Activated T-helper 1 cell treated with Interleukin-2 at 50 U/mL for 16 hours (primary cell): ENCODE results near the gene SOWAHC.
"Not testable (repeated sequence)": the region's sequence is repeated elsewhere in the genome, so short reads cannot be mapped to it uniquely, and the experiment has no call there.

Source experiments
- DNase-seq: peaks from one replicate; pipeline ENCODE4 v3.0.0-alpha.2; 2020; ENCODE audit warnings: low read depth

SOWAHC gene, protein sequence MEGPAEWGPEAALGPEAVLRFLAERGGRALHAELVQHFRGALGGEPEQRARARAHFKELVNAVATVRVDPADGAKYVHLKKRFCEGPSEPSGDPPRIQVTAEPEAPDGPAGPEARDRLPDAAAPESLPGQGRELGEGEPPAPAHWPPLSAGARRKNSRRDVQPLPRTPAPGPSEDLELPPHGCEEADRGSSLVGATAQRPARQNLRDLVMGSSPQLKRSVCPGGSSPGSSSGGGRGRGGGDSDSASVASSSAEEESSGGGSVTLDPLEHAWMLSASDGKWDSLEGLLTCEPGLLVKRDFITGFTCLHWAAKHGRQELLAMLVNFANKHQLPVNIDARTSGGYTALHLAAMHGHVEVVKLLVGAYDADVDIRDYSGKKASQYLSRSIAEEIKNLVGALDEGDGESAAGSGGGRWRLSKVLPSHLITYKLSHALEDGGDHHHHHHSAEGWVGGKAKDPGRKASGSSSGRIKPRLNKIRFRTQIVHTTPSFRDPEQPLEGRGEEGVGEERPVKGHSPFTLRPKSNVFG

GRCh38 chr2:109613922-109614714 is at the start of gene SOWAHC, which contains the start of gene SEPTIN10:
Gene SOWAHC (plus strand): TSS chr2:109614364. CDS start chr2:109614490, 126 bp downstream.
Gene SEPTIN10 (minus strand): TSS chr2:109613966. CDS start chr2:109613827, 139 bp downstream.
- peak; percentile 67 for DNase-seq

DNA sequence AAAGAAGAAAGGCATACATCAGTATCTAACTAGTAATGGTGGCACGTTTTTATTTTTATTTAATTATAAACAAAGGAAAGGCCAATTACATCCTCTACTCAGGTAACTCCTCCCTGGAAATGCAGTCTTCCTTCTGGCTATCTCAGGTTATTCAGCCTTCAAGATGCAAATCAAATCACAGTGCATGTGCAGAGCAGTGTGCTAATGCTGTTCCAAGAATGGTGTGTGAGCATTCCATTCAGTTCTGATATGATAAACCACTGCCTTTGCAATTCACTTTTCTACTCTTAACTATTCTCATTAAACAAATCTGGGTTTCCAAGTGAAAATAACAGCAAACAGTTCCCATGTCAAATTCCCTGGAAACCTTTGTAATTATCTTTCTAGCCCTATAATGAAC is 38.8 kb upstream of the SOWAHC start:
- DNase-seq, result no peak

GRCh38 chr2:109577630-109578029 is 36.5 kb upstream of the SOWAHC start:
- not testable (repeated sequence) for DNase-seq

GRCh38 chr2:109582928-109583895 is 31.0 kb upstream of the SOWAHC start:
- DNase-seq, result no peak

DNA sequence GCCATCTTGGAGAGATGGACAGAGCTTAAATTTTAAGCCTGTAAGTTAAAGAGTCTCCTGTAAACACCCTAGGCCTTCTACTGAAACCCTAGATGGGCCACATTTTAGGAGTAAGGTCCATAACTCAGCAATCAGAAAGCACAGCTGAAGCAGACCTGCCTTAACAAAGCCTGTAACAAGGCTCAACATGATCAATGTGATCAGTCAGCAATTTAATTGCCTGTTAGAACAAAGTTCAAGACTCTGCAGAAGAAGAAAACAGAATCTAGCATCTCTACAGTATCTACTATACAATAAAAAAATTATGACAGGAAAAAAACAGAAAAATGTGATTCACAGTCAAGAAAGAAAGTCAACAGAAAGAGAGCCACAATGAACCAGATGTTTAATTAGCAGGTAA is 27.5 kb upstream of the SOWAHC start:
- no peak for DNase-seq

DNA sequence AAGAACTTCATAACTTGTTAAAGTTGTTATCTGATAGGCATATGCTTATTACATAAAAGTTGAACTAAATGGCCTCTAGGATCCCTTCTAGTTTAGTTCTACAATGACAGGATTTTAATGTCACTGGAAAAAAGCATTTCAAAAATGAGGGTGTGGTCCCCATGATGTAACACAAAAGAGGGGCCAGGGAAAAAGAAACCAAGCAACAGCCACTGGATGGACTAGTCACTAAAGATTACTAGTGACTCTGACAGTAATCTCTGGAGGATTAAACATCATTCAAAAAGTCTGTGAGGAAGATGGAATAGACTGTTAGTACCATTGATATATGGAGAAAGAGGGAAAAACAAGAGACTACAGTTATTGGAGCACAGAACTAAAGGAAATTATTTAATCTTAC is 23.0 kb upstream of the SOWAHC start:
- no peak for DNase-seq

- DNase-seq, result no peak
These were observed 21.3 kb upstream of the SOWAHC start for GRCh38 chr2:109592905-109593304.

- DNase-seq, result no peak
These were observed 19.8 kb upstream of the SOWAHC start for GRCh38 chr2:109594246-109594885.

- no peak for DNase-seq
These were observed 18.5 kb upstream of the SOWAHC start for GRCh38 chr2:109595644-109596043.

DNA sequence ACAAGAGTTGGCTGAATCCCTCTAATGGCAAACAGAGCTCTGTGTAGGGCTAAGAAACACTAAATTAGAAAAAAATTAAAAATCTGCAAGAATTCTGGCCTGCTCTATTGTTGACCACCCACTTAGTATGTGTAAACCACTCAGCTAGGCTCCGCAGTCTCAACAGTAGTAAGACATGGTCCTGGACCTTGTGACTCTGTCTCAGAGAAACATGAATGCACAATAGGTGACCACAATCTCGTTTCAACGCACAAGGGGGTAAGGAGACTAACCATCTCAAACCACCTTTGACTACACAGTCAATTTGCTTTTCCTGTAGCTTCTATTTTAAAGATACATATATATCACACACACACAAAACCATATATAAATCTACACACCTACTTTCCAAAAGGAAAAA is 16.9 kb upstream of the SOWAHC start:
- no peak for DNase-seq

DNA sequence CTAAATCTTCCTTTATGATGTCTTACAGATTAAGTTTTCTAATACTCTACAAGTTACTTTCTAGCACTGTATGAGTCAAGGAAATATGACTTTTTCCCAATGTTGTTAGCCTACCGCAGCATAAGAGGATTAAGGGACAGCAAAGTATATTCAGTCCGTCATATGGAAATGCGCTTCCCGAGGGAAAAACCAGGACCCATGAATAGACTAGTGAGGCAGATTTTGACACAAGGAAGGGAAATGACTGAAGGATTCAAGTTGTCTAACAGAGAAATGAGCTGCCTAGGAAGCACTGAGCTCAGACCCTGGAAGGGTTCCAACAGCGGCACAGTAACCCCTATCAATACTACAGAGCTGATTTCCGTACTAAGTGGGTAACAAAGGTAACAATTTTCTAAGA is 12.4 kb upstream of the SOWAHC start:
- DNase-seq, result no peak

DNA sequence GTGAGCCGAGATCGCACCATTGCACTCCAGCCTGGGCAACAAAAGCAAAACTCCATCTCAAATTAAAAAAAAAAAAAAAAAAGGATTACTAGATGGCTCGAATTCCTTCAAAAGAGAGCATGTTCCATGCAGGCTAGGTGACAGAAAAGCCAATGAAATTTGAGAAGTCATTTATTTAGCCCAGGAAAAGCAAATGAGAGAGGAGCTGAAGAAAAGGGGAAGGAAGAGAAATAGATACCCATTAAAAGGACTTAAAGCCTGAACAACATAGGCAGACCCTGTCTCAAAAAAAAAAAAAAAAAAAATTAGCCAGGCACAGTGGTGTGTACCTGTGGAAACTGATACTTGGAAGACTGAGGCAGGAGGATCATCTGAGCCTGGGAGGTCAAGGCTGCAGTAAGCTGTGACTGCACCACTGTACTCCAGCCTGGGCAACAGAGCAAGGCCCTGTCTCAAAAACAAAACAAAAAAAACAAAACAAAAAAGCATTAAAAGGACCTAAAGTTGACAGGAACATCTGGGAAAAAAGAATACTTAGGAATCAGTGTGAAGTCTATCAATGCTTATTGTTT is 11.5 kb upstream of the SOWAHC start:
- DNase-seq, result no peak

DNA sequence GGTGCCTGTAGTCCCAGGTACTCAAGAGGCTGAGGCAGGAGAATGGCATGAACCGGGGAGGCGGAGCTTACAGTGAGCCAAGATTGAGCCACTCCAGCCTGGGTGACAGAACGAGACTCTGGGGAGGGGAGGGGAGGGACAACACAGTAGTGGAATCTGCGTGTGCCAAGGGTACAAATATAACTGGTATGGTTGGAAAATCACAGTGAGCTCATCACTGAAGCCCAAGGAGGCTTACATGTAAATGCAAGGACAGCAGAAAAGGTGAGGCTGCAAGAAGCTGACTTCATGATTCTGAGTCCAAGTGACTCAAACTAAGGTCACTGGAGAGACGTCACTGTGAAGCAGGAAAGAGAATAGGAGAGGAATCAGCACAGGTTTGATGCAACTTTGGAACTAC is 9.6 kb upstream of the SOWAHC start:
- DNase-seq, result no peak

GRCh38 chr2:109607766-109608165 is 6.4 kb upstream of the SOWAHC start:
- DNase-seq, result no peak

- DNase-seq, result no peak
These were observed 4.7 kb upstream of the SOWAHC start for GRCh38 chr2:109609352-109610024.

DNA sequence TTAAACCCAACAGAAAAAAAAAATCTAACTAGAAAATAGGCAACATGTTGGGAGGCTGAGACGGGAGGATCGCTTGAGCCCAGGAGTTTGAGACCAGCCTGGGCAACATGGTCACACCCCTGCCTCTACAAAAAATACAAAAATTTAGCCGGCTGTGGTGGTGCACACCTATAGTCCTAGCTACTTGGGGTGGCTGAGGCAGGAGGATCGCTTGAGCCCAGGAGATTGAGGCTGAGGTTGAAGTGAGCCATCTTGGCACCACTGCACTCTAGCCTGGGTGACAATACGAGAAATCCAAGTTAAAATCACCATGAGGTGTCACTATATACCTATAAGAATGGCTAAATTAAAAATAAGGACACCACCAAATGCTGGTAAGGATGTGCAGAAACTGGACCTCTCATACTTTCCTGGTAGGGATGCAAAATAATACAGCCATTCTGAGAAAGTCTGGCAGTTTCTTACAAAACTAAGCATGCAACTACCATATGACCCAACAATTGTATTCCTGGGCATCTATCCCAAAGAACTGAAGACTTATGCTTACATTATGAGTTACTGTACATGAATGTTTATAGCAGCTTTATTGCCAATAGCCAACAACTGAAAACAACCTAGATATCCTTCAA is 2.6 kb upstream of the SOWAHC start:
- no peak for DNase-seq

- no peak for DNase-seq
These were observed 863 bp upstream of the SOWAHC start for GRCh38 chr2:109613081-109613921.

DNA sequence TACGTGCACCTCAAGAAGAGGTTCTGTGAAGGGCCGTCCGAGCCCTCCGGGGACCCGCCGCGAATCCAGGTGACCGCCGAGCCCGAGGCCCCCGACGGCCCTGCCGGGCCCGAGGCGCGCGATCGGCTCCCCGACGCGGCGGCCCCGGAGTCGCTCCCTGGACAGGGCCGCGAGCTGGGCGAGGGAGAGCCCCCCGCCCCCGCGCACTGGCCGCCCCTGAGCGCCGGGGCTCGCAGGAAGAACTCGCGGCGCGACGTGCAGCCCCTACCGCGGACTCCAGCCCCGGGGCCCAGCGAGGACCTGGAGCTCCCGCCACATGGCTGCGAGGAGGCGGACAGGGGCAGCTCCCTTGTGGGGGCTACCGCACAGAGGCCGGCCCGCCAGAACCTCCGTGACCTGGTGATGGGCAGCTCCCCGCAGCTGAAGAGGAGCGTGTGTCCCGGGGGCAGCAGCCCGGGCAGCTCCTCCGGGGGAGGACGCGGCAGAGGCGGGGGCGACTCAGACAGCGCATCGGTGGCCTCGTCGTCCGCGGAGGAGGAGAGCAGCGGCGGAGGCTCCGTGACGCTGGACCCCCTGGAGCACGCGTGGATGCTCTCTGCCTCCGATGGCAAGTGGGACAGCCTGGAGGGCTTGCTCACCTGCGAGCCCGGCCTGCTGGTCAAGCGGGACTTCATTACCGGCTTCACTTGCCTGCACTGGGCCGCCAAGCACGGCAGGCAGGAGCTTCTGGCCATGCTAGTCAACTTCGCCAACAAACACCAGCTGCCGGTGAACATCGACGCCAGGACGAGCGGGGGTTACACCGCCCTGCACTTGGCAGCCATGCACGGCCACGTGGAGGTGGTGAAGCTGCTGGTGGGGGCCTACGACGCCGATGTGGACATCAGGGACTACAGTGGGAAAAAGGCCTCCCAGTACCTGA is 812 bp downstream of the SOWAHC start:
- no peak for DNase-seq
